Mesothelial cell of epicardium (in vitro differentiated cells): Measurements from ENCODE around the gene GPR157. TPM values are rescaled to one million over a fixed set of nuclear protein-coding genes. Genes with fewer than 3 reads are reported as not detected.

Source experiments
- DNase-seq, 2 experiments: peaks; one replicate each; pipeline ENCODE4 v3.0.0; 2021; ENCODE audit warnings: low spot score in 2 of 2; ENCODE audit not compliant: unreplicated experiment in 2 of 2
- H3K27ac Mint-ChIP-seq: 2 replicates; pipeline ENCODE4 v1.8.0; 2021; ENCODE audit warnings: mixed read lengths
- H3K27me3 Mint-ChIP-seq: 2 replicates; pipeline ENCODE4 v1.8.0; 2021; ENCODE audit warnings: low read depth, mixed read lengths
- H3K36me3 Mint-ChIP-seq: 2 replicates; pipeline ENCODE4 v1.8.0; 2021; ENCODE audit warnings: mixed read lengths
- H3K4me1 Mint-ChIP-seq: 2 replicates; pipeline ENCODE4 v1.8.0; 2021; ENCODE audit warnings: mixed read lengths
- H3K4me3 Mint-ChIP-seq: 2 replicates; pipeline ENCODE4 v1.8.0; 2021; ENCODE audit warnings: mild to moderate bottlenecking, moderate library complexity, mixed read lengths
- H3K9me3 Mint-ChIP-seq: 2 replicates; pipeline ENCODE4 v1.8.0; 2021; ENCODE audit warnings: mixed read lengths
- total RNA-seq: library from RNA; stranded (reverse); gene quantifications from 3 replicates; pipeline ENCODE4 v1.2.1, GENCODE V29; 2021
- TF ChIP-seq, protein P1 (sequence below): fragments of 200-600 bp; sonication (generic); IDR thresholded peaks from one replicate; pipeline ENCODE4 v1.5.0; 2021; ENCODE audit warnings: antibody characterized with exemption; ENCODE audit not compliant: unreplicated experiment

Gene GPR157
- total RNA-seq, 1 donor from 2014 or later = 8.3 TPM

DNA sequence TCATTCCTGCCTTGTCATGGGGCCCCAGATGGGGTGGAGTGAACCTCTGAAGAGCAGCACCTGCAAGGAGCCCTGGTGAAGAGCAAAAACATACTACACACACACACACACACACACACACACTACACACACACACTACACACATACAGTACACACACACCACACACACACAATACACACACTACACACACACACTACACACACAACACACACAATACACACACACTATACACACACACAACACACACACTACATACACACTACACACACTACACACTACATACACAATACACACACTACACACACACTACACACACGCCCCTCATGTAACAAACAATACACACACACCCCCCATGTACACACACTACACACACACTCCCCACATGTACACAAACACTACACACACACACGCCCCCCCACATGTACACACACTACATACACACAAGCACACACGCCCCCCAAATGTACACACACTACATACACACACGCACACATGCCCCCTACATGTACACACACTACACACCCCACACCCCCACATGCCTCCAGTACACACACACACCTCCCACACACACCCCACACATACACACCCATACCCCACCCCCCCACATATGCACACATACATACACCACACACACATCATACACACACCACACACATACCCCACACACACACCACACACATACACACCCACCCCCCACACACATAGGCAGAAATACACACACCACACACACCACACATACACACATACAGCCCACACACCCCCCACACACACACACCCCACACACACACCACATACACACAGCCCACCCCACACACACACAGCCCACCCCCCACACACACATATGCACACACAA, 68.8 kb downstream of the GPR157 start:
- peaks cover 8% of the 10 kb centered on the region for H3K4me1 Mint-ChIP-seq
- no peaks in the 10 kb centered on the region for H3K27me3 Mint-ChIP-seq
- no peak for DNase-seq
- no peaks in the 10 kb centered on the region for H3K36me3 Mint-ChIP-seq
- TF ChIP-seq, protein P1, sequence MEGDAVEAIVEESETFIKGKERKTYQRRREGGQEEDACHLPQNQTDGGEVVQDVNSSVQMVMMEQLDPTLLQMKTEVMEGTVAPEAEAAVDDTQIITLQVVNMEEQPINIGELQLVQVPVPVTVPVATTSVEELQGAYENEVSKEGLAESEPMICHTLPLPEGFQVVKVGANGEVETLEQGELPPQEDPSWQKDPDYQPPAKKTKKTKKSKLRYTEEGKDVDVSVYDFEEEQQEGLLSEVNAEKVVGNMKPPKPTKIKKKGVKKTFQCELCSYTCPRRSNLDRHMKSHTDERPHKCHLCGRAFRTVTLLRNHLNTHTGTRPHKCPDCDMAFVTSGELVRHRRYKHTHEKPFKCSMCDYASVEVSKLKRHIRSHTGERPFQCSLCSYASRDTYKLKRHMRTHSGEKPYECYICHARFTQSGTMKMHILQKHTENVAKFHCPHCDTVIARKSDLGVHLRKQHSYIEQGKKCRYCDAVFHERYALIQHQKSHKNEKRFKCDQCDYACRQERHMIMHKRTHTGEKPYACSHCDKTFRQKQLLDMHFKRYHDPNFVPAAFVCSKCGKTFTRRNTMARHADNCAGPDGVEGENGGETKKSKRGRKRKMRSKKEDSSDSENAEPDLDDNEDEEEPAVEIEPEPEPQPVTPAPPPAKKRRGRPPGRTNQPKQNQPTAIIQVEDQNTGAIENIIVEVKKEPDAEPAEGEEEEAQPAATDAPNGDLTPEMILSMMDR = no peak
- H3K4me3 Mint-ChIP-seq = no peak overlapping the region
- H3K27ac Mint-ChIP-seq = no peak overlapping the region
- no peaks in the 10 kb centered on the region for H3K9me3 Mint-ChIP-seq

DNA sequence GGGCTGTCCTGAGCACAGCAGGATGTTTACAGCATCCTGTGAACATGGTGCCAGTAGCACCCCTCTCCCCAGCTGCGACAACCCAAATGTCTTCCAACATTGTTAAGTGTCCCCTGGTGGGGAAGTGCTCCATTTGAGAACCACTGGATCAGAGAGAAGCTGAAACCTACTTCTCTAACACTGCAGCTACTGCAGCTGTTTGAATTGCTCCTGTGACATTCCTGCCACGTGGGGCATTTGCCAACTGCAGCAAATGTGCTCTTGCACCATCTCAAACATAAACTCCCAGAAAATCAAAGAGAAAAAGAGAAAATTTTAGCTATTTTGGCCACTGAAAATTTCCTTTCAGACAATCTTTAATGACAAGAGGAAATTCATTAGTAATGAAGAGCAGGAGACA, 70.4 kb downstream of the GPR157 start:
- Mint-ChIP-seq H3K9me3 (no peaks in the 10 kb centered on the region), H3K36me3 (no peaks in the 10 kb centered on the region), H3K27ac (no peak overlapping the region), H3K4me3 (no peak overlapping the region), H3K4me1 (no peaks in the 10 kb centered on the region), H3K27me3 (no peaks in the 10 kb centered on the region)
- TF ChIP-seq, protein P1 = no peak
- DNase-seq = no peak

DNA sequence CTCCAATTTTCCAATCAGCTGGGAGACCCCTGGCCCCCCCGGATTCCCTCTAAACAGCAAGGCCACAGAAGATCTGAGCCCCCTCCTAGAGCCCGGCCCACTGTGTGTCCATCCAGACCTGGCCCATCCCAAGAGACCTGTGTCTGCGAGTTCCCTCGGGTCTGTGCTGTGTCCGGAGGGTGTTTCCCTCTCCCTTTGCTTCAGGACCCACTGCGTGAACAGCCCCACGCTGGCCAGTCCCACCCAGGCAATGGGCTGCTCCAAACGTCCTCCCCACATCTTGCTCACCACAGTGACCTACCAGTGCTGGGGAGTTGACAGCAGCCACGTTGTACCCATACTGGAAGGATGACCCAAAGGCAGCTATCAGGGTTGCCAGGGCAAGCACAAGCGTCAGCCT, 71.1 kb downstream of the GPR157 start:
- no peaks in the 10 kb centered on the region for H3K27me3 Mint-ChIP-seq
- DNase-seq = no peak
- no peak overlapping the region for H3K27ac Mint-ChIP-seq
- no peaks in the 10 kb centered on the region for H3K4me1 Mint-ChIP-seq
- H3K36me3 Mint-ChIP-seq = no peaks in the 10 kb centered on the region
- H3K4me3 Mint-ChIP-seq = no peak overlapping the region
- no peaks in the 10 kb centered on the region for H3K9me3 Mint-ChIP-seq
- TF ChIP-seq, protein P1 = no peak

DNA sequence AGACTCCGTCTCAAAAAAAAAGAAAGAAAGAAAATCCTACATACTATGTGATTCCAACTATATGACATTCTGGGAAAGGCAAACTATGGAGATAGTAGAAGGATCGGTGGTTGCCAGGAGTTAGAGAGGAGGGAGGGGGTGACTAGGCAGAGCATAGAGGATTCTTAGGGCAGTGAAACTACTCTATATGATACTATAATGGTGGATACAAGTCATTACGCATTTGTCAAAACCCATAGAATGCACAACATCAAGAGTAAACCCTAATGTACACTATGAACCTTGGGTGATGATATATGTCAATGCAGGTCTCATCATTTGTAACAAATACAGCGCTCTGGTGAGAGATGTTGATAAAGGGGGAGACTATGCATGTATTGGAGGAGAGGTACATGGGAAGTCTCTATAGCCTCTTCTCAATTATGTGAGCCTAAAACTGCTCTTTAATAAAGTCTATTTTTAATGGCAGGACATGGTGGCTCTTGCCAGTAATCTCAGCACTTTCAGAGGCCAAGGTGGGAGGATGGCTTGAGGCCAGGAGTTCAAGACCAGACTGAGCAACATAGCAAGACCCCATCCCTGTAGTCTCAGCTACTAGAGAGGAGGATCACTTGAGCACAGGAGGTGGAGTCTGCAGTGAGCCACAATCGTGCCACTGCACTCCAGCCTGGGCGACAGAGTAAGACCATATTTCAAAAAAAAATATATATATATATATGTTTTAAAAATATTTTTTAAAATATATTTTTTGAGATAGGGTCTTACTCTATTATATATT, 76.4 kb downstream of the GPR157 start:
- no peak for DNase-seq
- TF ChIP-seq, protein P1 = no peak
- Mint-ChIP-seq H3K9me3 (no peaks in the 10 kb centered on the region), H3K4me1 (peaks cover 6% of the 10 kb centered on the region), H3K27ac (no peak overlapping the region), H3K36me3 (no peaks in the 10 kb centered on the region), H3K4me3 (no peak overlapping the region), H3K27me3 (peaks cover 9% of the 10 kb centered on the region)

DNA sequence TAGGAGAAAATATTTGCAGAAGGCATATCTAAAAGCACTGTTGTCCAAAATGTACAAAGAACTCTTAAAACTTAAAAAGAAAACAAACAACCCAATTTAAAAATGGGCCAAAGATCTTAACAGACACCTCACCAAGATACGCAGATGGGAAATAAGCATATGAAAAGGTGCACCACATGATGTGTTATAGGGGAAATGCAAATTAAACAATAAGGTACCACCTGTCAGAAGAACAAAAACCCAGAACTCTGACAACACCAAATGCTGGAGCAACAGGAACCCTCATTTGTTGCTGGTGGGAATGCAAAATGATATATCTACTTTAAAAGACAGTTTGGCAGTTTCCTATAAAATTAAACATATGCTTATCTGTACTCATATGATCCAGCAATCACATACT, 77.5 kb downstream of the GPR157 start:
- H3K36me3 Mint-ChIP-seq = no peaks in the 10 kb centered on the region
- H3K27me3 Mint-ChIP-seq = peaks cover 9% of the 10 kb centered on the region
- TF ChIP-seq, protein P1 = no peak
- no peaks in the 10 kb centered on the region for H3K9me3 Mint-ChIP-seq
- no peak for DNase-seq
- peaks cover 6% of the 10 kb centered on the region for H3K4me1 Mint-ChIP-seq
- H3K4me3 Mint-ChIP-seq = no peak overlapping the region
- no peak overlapping the region for H3K27ac Mint-ChIP-seq
